Activated T-helper 1 cell treated with Interleukin-2 at 50 U/mL for 16 hours (primary cell): Measurements from ENCODE around the gene RPL35.
A peak's percentile ranks its signal among the peaks of the same experiment; 100 is the strongest.

Source experiments
- DNase-seq: peaks from one replicate; pipeline ENCODE4 v3.0.0-alpha.2; 2020; ENCODE audit warnings: low read depth

Gene RPL35

GRCh38 chr9:124875501-124875900, 13.7 kb upstream of the RPL35 start:
- DNase-seq: no peak

GRCh38 chr9:124873664-124874063, 11.9 kb upstream of the RPL35 start:
- DNase-seq: no peak

GRCh38 chr9:124871156-124871561, 9.4 kb upstream of the RPL35 start:
- DNase-seq: no peak

GRCh38 chr9:124870723-124871122, 9.0 kb upstream of the RPL35 start:
- DNase-seq: no peak

GRCh38 chr9:124869986-124870560, 8.3 kb upstream of the RPL35 start:
- peak; percentile 67 for DNase-seq

- DNase-seq: peak; percentile 27
Measured at GRCh38 chr9:124869466-124869985, 7.8 kb upstream of the RPL35 start.

GRCh38 chr9:124868511-124869465, 7.0 kb upstream of the RPL35 start:
- DNase-seq: peak; percentile 91

DNA sequence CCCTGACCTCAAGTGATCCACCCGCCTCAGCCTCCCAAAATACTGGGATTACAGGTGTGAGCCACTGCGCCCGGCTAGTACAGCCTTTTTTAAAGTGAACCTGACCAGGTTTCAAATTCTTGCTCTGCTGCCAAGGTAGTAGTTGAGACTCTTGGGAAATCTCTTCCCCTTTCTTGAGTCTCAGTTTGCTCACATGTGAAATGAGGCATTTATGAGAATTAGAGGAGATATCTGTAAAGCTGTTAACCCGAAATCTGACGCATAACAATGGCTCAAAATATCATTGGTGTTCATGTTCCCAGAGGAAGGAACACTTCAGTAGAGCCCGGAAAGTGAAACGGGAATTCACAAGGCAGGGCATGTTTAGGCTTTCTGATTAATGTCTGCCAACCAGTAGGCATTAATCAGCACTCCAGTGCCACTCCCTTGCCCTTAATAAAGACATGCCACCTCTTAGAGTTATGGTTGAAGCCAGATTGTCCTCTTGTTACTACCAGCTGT, 1.7 kb upstream of the RPL35 start:
- no peak for DNase-seq

GRCh38 chr9:124860582-124861341, 995 bp downstream of the RPL35 start:
- no peak for DNase-seq

GRCh38 chr9:124859803-124860581, 1.8 kb downstream of the RPL35 start:
- no peak for DNase-seq

DNA sequence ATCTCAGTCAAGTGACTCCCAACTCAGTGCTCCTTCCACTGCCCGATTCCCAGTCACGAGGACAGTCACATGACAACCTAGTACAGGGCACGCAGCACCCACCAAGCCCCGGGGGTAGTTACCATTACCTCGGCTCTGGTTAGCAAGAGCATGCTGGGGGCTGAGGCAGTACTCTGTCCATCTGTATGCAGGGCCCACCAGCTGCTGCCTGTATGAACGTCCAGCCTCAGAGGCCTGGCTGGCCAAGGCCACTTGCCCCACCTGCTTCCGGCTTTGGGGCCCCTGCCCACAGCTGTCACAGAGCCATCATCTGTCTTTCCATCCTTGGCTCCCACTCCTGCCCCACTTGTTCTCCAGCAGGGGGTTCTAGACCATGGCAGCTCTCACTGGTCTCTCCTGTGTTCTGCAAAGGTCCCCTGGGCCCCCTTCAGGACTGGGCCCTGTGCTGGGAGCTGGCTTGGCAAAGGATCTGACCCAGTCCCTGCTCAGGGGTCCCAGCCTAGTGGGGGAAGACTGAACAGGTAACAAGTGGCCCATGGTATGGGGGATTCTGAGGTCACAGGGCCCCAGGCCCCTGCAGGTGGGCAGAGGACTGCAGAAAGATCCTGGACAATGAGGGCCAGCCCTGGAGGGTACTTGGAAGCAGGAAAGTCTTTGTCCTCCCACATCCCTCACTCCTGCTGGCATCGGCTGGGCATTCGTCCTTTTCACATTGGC, 3.3 kb downstream of the RPL35 start:
- no peak for DNase-seq

- DNase-seq: no peak
Measured at GRCh38 chr9:124857533-124858162, 4.1 kb downstream of the RPL35 start.

GRCh38 chr9:124855944-124856765, 5.6 kb downstream of the RPL35 start:
- no peak for DNase-seq

DNA sequence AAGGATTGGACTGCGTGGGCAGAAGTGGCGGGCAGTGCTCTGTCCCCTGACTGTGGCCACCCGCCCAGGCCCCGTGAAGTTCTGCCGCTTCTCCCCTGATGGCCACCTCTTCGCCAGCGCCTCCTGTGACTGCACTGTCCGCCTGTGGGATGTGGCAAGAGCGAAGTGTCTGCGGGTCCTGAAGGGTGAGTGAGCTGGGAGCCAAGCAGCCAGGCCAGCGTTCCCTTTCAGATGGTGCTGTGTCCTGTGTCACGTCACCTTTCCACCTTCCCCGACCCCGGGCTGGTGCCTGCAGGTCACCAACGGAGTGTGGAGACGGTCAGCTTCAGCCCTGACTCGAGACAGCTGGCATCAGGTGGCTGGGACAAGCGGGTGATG, 6.2 kb downstream of the RPL35 start:
- DNase-seq: no peak

DNA sequence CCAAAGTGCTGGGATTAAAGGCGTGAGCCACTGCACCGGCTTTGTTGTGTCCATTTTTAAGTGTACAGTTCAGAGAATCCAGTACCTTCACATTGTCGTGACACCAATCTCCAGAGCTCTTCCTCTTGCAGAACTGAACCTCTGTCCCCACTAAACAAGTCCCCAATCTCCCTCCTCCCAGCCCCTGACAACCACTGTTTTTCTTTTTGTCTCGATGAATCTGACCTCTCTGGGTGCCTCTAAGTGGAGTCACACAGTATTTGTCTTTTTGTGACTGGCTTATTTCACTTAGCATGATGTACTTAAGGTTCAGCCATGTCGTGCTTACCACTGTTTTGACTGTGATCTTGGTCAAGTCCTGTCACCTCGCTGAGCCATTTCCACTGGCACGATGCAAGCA, 6.9 kb downstream of the RPL35 start:
- DNase-seq: no peak

GRCh38 chr9:124854161-124854560, 7.6 kb downstream of the RPL35 start:
- no peak for DNase-seq

- no peak for DNase-seq
Measured at GRCh38 chr9:124853605-124854143, 8.1 kb downstream of the RPL35 start.

GRCh38 chr9:124852829-124853531, 8.8 kb downstream of the RPL35 start, which contains the start of gene WDR38:
Gene WDR38 (plus strand): TSS chr9:124853460. CDS start chr9:124853532, 72 bp downstream.
- DNase-seq: peak; percentile 64
